Erythroblast (primary cell): ENCODE data around the gene ELAC2.

Experiments
- GATA1 ChIP-seq: IDR thresholded peaks from 2 replicates; pipeline ENCODE4 v1.6.1; 2011; ENCODE audit warnings: low read depth, mild to moderate bottlenecking, control low read depth, low read length, moderate library complexity
- POLR2A ChIP-seq: IDR thresholded peaks from 2 replicates; pipeline ENCODE4 v1.6.1; 2011; ENCODE audit warnings: mild to moderate bottlenecking, low read length

DNA sequence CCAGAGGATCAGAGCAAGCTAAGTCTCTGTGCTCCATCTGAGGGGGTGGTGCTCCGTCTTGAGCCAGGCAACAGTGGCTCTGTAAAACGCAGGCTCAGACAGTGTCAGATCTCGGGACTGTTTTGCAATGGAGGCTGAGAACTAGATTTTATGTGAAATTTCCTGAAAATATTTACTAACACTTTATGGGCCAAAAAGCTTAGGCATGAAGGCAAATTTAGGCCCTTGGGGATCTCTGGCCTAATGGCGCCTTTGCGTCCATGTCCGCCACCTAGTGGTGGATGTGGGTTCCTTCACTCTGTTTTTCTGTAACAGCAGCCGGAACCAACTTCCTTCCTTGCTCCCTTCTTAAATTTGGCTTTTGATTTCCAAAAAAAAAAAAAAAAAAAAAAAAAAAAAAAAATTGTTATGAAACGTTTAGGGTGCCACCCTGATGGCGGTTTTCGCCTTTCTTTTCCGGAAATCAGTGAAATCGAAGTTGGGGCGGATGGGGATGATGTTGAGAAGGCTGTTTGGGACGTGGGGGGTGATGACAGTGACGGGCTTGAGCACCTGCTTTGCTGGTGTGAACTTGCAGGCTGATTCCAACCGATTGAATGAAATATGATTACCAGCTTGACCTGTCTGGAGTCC is 14.0 kb upstream of the ELAC2 start:
- TF ChIP-seq POLR2A (no peak), GATA1 (no peak)
